Measurements from ENCODE around the gene C6orf52.

- no peak for TF ChIP-seq CTCF (IDR thresholded peaks at IDR 0.05)
- TF ChIP-seq EZH2 (IDR thresholded peaks at IDR 0.05): peak; percentile 10
- no peak for TF ChIP-seq EZH2phosphoT487 (IDR thresholded peaks at IDR 0.05)
Observed at GRCh38 chr6:10722820-10723566, 28.6 kb upstream of the C6orf52 start, which contains the start of gene TMEM14C.

Measured in neural progenitor cell (in vitro differentiated cells).